DOHH2 (cell line): ENCODE results near the gene ADAP1.

Experiments used
- H3F3A ChIP-seq: fragments of 200-600 bp; sonication (generic), shearing (Covaris generic); 2 replicates; pipeline ENCODE4 v1.6.0; 2016; ENCODE audit warnings: antibody characterized with exemption, mild to moderate bottlenecking; ENCODE audit not compliant: control insufficient read depth, insufficient read depth
- H3K27ac ChIP-seq: fragments of 200-600 bp; sonication (generic); 2 replicates; pipeline ENCODE4 v1.5.1; 2014; ENCODE audit warnings: low read depth, mild to moderate bottlenecking, low read length, moderate library complexity
- H3K27me3 ChIP-seq: fragments of 200-600 bp; sonication (generic); 2 replicates; pipeline ENCODE4 v1.6.1; 2014; ENCODE audit warnings: mild to moderate bottlenecking, low read length, mixed read lengths; ENCODE audit not compliant: control insufficient read depth
- H3K36me3 ChIP-seq: fragments of 200-600 bp; sonication (generic); 2 replicates; pipeline ENCODE4 v1.6.1; 2014; ENCODE audit warnings: mild to moderate bottlenecking, low read length, moderate library complexity, mixed read lengths; ENCODE audit not compliant: control insufficient read depth
- H3K4me1 ChIP-seq: fragments of 200-600 bp; sonication (generic); 2 replicates; pipeline ENCODE4 v1.6.1; 2014; ENCODE audit warnings: mild to moderate bottlenecking, low read length, mixed read lengths; ENCODE audit not compliant: control insufficient read depth
- H3K4me2 ChIP-seq: fragments of 200-600 bp; sonication (generic); 2 replicates; pipeline ENCODE4 v1.6.0; 2014; ENCODE audit warnings: mild to moderate bottlenecking, low read length, moderate library complexity
- H3K4me3 ChIP-seq: fragments of 200-600 bp; sonication (generic); 2 replicates; pipeline ENCODE4 v1.5.1; 2014; ENCODE audit warnings: mild to moderate bottlenecking, low read length, mixed read lengths
- H3K79me2 ChIP-seq: fragments of 200-600 bp; sonication (generic); 2 replicates; pipeline ENCODE4 v1.6.1; 2014; ENCODE audit warnings: mild to moderate bottlenecking, low read length, mixed read lengths; ENCODE audit not compliant: control insufficient read depth
- H3K9me2 ChIP-seq: fragments of 200-600 bp; sonication (generic); replicated peaks from 2 replicates; pipeline ENCODE4 v1.6.1; 2014; ENCODE audit warnings: mild to moderate bottlenecking, low read length, mixed read lengths; ENCODE audit not compliant: control insufficient read depth
- H3K9me3 ChIP-seq: fragments of 200-600 bp; sonication (generic); 2 replicates; pipeline ENCODE4 v1.6.1; 2014; ENCODE audit warnings: antibody characterized with exemption, low read length, mixed read lengths; ENCODE audit not compliant: control insufficient read depth, insufficient read depth
- H4K20me1 ChIP-seq: fragments of 200-600 bp; sonication (generic); 2 replicates; pipeline ENCODE4 v1.6.0; 2014; ENCODE audit warnings: low read depth, mild to moderate bottlenecking, antibody characterized with exemption, low read length, moderate library complexity; ENCODE audit not compliant: control insufficient read depth, insufficient read depth
- EZH2phosphoT487 ChIP-seq: fragments of 200-600 bp; sonication (generic); IDR thresholded peaks from 2 replicates; pipeline ENCODE4 v1.6.1; 2017; ENCODE audit warnings: borderline replicate concordance, mild to moderate bottlenecking, antibody characterized with exemption, low read length, moderate library complexity, mixed read lengths
- TF ChIP-seq, protein P1 (sequence below): fragments of 200-600 bp; sonication (generic); IDR thresholded peaks from one replicate; pipeline ENCODE4 v1.5.1; 2014; ENCODE audit warnings: antibody characterized with exemption, mild to moderate bottlenecking, low read depth, low read length; ENCODE audit not compliant: poor library complexity, severe bottlenecking

The ADAP1 gene

DNA sequence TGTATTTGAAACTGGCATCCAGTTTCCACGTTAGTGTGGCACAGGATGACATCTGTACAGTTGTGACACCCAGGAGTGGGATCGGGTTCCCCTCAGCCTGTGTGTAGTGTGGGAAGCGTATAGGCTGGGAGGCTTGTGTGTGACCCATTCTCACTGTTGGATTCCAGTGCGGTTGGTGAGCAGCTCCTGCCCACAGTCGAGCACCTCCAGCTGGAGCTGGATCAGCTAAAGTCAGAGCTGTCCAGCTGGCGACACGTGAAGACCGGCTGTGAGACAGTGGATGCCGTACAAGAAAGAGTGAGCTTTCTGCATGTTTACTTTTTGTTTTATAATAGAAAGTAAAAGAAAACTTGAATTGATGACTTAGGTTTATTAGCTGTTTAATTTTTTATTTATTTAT lies 96.8 kb downstream of the ADAP1 start:
- Histone ChIP-seq H3F3A (no peaks in the 10 kb centered on the region), H3K4me1 (no peaks in the 10 kb centered on the region), H3K27me3 (no peaks in the 10 kb centered on the region), H4K20me1 (peaks cover 3% of the 10 kb centered on the region; the same call in 1 of the 2 replicates), H3K4me3 (no peak overlapping the region), H3K4me2 (no peak overlapping the region), H3K9me3 (no peaks in the 10 kb centered on the region), H3K27ac (no peak overlapping the region), H3K36me3 (peaks cover 88% of the 10 kb centered on the region), H3K79me2 (no peaks in the 10 kb centered on the region), H3K9me2 (no peaks in the 10 kb centered on the region)
- TF ChIP-seq, protein P1, sequence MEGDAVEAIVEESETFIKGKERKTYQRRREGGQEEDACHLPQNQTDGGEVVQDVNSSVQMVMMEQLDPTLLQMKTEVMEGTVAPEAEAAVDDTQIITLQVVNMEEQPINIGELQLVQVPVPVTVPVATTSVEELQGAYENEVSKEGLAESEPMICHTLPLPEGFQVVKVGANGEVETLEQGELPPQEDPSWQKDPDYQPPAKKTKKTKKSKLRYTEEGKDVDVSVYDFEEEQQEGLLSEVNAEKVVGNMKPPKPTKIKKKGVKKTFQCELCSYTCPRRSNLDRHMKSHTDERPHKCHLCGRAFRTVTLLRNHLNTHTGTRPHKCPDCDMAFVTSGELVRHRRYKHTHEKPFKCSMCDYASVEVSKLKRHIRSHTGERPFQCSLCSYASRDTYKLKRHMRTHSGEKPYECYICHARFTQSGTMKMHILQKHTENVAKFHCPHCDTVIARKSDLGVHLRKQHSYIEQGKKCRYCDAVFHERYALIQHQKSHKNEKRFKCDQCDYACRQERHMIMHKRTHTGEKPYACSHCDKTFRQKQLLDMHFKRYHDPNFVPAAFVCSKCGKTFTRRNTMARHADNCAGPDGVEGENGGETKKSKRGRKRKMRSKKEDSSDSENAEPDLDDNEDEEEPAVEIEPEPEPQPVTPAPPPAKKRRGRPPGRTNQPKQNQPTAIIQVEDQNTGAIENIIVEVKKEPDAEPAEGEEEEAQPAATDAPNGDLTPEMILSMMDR = no peak
- no peak for TF ChIP-seq EZH2phosphoT487

DNA sequence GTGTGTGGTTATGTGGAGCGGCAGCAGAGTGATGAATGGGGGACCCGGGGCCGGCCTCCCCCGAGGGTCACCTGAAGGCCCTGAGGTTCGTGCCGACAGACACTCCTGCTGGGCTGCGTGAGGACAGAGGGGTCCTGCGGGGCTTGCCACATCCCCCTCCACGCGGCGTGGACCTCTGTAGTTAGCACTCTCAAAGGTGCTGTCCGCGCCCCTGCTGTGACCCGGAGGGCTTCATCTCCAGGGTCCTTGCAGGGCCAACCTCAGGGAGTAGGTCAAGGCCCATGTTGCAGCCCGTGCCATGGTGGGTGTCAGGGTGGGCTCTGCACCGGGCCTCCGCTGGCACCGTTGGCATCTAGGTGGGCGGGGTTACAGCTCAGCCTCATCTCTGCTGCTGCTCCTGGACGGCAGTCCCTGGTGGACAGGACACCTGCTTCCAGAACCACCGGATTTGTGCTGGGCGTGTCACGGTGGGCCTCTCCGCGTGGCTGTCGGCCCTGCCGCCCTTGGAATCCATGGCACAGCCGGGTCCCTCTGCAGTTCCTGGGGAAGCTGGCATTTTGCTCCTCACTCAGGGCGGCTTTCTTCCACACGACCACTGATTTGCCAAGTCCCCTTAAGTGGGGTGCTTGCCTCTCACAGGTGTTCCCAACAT lies 97.9 kb downstream of the ADAP1 start:
- Histone ChIP-seq H4K20me1 (peaks cover 2% of the 10 kb centered on the region; the same call in 1 of the 2 replicates), H3K9me3 (no peaks in the 10 kb centered on the region), H3K27me3 (no peaks in the 10 kb centered on the region), H3K4me3 (no peak overlapping the region), H3K36me3 (peaks cover 88% of the 10 kb centered on the region), H3K79me2 (no peaks in the 10 kb centered on the region), H3F3A (no peaks in the 10 kb centered on the region), H3K4me2 (no peak overlapping the region), H3K9me2 (no peaks in the 10 kb centered on the region), H3K4me1 (no peaks in the 10 kb centered on the region), H3K27ac (no peak overlapping the region)
- TF ChIP-seq EZH2phosphoT487 = no peak
- TF ChIP-seq, protein P1 = no peak

DNA sequence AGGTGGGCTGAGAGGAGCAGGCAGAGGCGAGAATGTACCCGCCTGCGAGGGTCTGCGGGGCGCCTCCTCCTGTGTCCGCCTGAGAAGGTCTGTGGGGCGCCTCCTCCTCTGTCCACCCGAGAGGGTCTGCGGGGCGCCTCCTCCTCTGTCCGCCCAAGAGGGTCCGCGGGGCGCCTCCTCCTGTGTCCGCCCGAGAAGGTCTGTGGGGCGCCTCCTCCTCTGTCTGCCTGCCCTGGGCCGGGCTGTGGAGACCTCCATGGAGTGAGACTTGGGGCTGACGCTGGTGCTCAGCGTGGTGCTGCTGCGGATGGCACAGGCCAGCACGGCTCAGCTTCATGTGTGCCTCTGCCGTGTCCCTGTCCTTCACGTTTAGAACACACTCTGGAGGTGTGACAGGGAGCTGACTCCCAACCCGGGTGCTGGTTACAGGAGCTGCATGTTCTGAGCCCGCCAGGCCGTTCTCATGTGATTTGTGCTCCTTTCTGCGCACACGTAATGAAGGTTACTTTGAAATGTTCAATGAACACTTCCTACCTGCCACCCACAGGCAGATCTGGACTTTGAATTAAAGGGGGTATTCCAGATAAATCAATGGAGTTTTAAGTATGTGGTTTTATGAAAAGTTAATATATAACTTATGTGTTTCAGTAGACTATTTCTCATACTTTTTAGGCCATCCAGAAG lies 98.7 kb downstream of the ADAP1 start:
- Histone ChIP-seq H3K27me3 (no peaks in the 10 kb centered on the region), H3K4me1 (no peaks in the 10 kb centered on the region), H3K9me3 (no peaks in the 10 kb centered on the region), H3K9me2 (no peaks in the 10 kb centered on the region), H3K4me2 (no peak overlapping the region), H3F3A (no peaks in the 10 kb centered on the region), H3K27ac (no peak overlapping the region), H3K36me3 (peaks cover 88% of the 10 kb centered on the region), H3K79me2 (no peaks in the 10 kb centered on the region), H4K20me1 (no peaks in the 10 kb centered on the region; the same call in 1 of the 2 replicates), H3K4me3 (no peak overlapping the region)
- TF ChIP-seq, protein P1 = no peak
- no peak for TF ChIP-seq EZH2phosphoT487
